ENCODE data around the gene SYNJ2.

SYNJ2 gene

DNA sequence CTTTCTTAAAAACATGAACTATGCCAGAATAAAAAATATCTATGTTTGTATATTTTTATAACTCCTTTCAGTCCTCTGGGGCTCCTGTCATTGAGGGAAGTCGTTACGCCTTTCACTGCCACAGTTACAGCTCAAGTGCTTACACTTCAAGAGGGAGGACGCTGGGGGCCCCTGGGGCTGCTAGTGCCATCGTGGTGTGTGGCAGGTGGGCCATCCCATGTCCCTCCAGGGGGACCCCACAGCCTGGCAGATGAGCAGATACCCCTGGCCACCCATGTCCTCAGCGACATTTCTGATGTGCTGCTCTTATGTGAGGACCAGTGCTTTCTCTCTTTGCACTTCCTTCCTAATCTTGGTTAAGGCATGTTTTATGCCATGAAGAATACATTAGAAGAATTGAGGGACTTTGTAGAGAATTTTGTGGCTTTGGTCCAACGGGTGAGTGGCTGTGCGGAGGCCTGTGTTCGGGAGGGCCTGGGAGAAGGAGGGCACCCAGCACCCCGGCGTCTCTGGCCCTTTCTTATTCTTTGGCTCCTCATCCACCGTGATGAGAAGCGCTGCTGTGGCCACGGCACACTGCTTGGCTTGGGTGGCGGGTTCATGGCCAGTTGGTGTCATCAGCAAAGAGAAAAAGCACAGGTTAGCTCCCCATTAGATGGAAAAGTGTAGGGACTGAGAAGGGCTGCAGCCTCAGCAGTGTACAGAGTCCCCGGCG is 38.3 kb upstream of the SYNJ2 start:
- Histone ChIP-seq H3K79me2 (ENCODE audit: low read length) (no peaks in the 10 kb centered on the region), H4K20me1 (ENCODE audit: insufficient read depth, low read length) (no peaks in the 10 kb centered on the region), H3K9me2 (replicated peaks; ENCODE audit: insufficient read depth, low read length) (no peaks in the 10 kb centered on the region), H3F3A (ENCODE audit: insufficient read depth, low read length) (no peaks in the 10 kb centered on the region), H3K36me3 (replicated peaks; ENCODE audit: insufficient read depth, low read length) (no peaks in the 10 kb centered on the region), H3K27me3 (replicated peaks; ENCODE audit: insufficient read depth, low read length) (no peaks in the 10 kb centered on the region), H3K4me2 (ENCODE audit: low read depth, low read length) (no peak overlapping the region), H3K4me3 (ENCODE audit: low read length) (no peak overlapping the region), H3K27ac (ENCODE audit: low read length) (no peak overlapping the region), H3K4me1 (ENCODE audit: low read length) (no peaks in the 10 kb centered on the region), H2AFZ (ENCODE audit: low read length) (no peak overlapping the region), H3K9me3 (replicated peaks; ENCODE audit: insufficient read depth, low read length) (no peaks in the 10 kb centered on the region), H3K9ac (ENCODE audit: low read length) (no peak overlapping the region)
- TF ChIP-seq, protein P1, sequence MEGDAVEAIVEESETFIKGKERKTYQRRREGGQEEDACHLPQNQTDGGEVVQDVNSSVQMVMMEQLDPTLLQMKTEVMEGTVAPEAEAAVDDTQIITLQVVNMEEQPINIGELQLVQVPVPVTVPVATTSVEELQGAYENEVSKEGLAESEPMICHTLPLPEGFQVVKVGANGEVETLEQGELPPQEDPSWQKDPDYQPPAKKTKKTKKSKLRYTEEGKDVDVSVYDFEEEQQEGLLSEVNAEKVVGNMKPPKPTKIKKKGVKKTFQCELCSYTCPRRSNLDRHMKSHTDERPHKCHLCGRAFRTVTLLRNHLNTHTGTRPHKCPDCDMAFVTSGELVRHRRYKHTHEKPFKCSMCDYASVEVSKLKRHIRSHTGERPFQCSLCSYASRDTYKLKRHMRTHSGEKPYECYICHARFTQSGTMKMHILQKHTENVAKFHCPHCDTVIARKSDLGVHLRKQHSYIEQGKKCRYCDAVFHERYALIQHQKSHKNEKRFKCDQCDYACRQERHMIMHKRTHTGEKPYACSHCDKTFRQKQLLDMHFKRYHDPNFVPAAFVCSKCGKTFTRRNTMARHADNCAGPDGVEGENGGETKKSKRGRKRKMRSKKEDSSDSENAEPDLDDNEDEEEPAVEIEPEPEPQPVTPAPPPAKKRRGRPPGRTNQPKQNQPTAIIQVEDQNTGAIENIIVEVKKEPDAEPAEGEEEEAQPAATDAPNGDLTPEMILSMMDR (IDR thresholded peaks at IDR 0.05; ENCODE audit: low read length): no peak
- no peak for TF ChIP-seq EZH2 (optimal IDR thresholded peaks at IDR 0.05; ENCODE audit: low read depth, low read length)
- TF ChIP-seq EZH2phosphoT487 (IDR thresholded peaks at IDR 0.05; ENCODE audit: low read length): no peak
- DNase-seq: no peak

DNA sequence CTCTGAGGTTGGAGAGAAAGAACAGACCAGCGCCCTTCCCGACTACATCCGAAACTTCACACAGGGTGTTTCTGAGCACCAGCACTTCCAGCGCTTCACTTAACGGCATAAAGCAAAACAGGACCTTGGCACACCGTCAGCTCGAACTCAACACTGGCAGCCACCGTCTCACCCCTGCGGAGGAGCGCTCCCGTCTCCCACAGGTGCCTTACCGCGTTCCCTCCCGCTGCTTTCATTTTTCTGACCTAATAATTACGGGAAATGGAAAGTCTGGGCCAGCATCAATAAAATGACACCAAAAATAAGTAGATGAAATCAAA is 37.7 kb upstream of the SYNJ2 start:
- H3K79me2 ChIP-seq (ENCODE audit: low read length): no peaks in the 10 kb centered on the region
- H3K9me2 ChIP-seq (replicated peaks; ENCODE audit: insufficient read depth, low read length): no peaks in the 10 kb centered on the region
- no peak overlapping the region for H2AFZ ChIP-seq (ENCODE audit: low read length)
- no peak for DNase-seq
- H3K27me3 ChIP-seq (replicated peaks; ENCODE audit: insufficient read depth, low read length): no peaks in the 10 kb centered on the region
- H3K27ac ChIP-seq (ENCODE audit: low read length): no peak overlapping the region
- H3K4me3 ChIP-seq (ENCODE audit: low read length): no peak overlapping the region
- no peak overlapping the region for H3K9ac ChIP-seq (ENCODE audit: low read length)
- no peaks in the 10 kb centered on the region for H3K36me3 ChIP-seq (replicated peaks; ENCODE audit: insufficient read depth, low read length)
- TF ChIP-seq EZH2phosphoT487 (IDR thresholded peaks at IDR 0.05; ENCODE audit: low read length) (no peak), EZH2 (optimal IDR thresholded peaks at IDR 0.05; ENCODE audit: low read depth, low read length) (no peak)
- TF ChIP-seq, protein P1 (IDR thresholded peaks at IDR 0.05; ENCODE audit: low read length): no peak
- H3K4me2 ChIP-seq (ENCODE audit: low read depth, low read length): no peak overlapping the region
- H3K4me1 ChIP-seq (ENCODE audit: low read length): no peaks in the 10 kb centered on the region
- H3F3A ChIP-seq (ENCODE audit: insufficient read depth, low read length): no peaks in the 10 kb centered on the region
- H4K20me1 ChIP-seq (ENCODE audit: insufficient read depth, low read length): no peaks in the 10 kb centered on the region
- H3K9me3 ChIP-seq (replicated peaks; ENCODE audit: insufficient read depth, low read length): no peaks in the 10 kb centered on the region

DNA sequence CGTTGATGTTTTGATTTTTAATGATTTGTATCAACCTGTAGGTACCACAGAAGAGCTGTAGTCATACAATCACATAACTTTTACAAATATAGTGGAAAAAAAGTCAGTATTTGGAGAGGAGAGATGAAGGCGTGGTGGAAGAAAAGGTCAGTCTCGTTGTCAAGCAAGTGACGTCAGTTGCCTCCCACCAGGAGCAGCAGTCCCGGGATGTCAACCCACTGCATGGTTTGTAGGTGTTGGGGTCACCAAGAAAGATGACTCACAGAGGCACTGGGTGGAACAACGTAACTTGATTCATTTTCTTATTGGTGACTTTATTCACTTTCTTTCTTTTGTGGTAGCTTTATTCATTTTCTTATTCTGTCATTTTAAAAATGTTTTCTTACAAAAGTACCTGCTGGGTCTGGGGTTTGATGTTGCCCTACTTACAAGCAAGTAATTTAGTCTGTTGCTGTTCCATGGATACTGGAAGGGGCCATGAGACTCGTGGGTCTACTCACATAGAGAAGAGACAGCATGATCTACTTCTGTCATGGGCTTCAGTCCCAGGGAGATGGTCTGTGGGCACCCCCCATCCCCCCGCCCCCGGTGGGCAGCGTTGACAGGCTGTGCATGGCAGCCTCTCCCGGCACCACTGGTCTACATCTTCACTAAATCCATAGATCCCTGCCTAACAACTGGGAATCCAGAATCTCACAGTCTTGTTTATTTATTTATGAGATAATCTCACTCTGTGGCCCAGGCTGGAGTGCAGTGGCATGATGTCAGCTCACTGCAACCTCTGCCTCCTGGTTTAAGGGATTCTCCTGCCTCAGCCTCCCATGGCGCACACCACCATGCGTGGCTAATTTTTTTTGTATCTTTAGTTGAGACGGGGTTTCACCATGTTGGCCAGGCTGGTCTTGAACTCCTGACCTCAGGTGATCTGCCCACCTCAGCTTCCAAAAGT is 36.4 kb upstream of the SYNJ2 start:
- Histone ChIP-seq H3K79me2 (ENCODE audit: low read length) (no peaks in the 10 kb centered on the region), H3K4me2 (ENCODE audit: low read depth, low read length) (no peak overlapping the region), H3K9me3 (replicated peaks; ENCODE audit: insufficient read depth, low read length) (no peaks in the 10 kb centered on the region), H3K4me3 (ENCODE audit: low read length) (no peak overlapping the region), H2AFZ (ENCODE audit: low read length) (no peak overlapping the region), H3K36me3 (replicated peaks; ENCODE audit: insufficient read depth, low read length) (no peaks in the 10 kb centered on the region), H4K20me1 (ENCODE audit: insufficient read depth, low read length) (no peaks in the 10 kb centered on the region), H3K27me3 (replicated peaks; ENCODE audit: insufficient read depth, low read length) (no peaks in the 10 kb centered on the region), H3K4me1 (ENCODE audit: low read length) (no peaks in the 10 kb centered on the region), H3K9me2 (replicated peaks; ENCODE audit: insufficient read depth, low read length) (no peaks in the 10 kb centered on the region), H3F3A (ENCODE audit: insufficient read depth, low read length) (no peaks in the 10 kb centered on the region), H3K9ac (ENCODE audit: low read length) (no peak overlapping the region), H3K27ac (ENCODE audit: low read length) (no peak overlapping the region)
- no peak for DNase-seq
- TF ChIP-seq, protein P1 (IDR thresholded peaks at IDR 0.05; ENCODE audit: low read length): no peak
- TF ChIP-seq EZH2 (optimal IDR thresholded peaks at IDR 0.05; ENCODE audit: low read depth, low read length) (no peak), EZH2phosphoT487 (IDR thresholded peaks at IDR 0.05; ENCODE audit: low read length) (no peak)

All from MM.1S (cell line).